GM21526 (cell line): ENCODE measurements around the gene MAD1L1.

Source experiments
- ATAC-seq: cut with Tn5 transposase; IDR thresholded peaks from one replicate; pipeline ENCODE4 v1.9.1; 2021; ENCODE audit warnings: moderate library complexity; ENCODE audit not compliant: unreplicated experiment, low FRiP score

The MAD1L1 gene

DNA sequence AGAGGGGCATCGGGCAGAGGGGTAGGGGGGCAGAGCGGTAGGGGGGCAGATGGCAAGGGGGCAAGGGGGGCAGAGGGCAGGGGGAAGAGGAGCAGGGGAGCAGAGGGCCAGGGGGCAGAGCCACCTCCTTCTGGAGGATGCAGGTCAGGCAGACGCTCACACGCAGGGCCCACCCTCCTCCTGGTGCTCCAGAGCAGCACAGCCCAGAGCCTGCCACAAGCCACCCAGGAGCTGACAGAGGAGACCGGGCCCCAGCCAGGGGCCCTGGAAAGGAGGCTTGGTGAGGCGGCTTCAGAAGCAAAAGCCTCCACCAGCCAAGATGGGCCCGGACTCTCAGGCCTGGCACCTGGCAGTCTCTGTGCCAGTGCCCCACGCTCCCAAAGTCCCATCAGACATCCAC lies 13.1 kb downstream of the MAD1L1 start:
- ATAC-seq, result no peak

DNA sequence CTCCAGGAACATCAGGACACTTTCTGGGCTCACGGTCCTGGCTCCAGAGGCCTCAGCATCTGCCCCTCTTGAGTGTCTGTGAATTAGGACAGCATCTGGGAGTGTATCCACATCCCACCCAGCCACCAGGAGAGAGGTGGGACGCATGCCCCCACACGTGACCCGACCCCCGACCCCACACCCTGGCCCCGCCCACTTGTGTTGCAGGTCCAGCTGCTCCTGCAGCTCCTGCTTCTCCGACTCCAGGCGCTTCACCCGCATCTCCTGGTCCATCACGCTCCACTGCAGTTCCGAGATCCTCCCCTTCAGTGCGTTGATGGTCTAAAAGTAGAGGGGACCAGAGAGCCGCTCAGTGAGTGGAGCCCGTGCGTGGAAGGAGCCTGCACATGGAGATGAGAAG lies 13.6 kb downstream of the MAD1L1 start:
- ATAC-seq, result no peak

DNA sequence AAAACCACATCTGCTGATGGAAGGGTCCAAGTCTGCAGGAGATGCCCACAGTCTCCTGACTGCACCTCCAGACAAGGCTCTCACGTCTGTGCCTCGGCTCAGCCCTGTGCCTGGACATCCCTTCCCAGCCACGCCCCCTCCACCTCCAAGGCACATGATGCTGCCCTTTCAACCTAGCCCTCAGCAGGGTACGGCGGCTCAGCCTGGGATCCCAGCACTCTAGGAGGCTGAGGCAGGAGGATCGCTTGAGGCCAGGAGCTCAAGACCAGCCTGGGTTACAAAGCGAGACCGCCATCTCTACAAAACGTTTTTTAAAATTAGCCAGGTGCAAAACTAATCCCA lies 14.3 kb downstream of the MAD1L1 start:
- ATAC-seq, result no peak

DNA sequence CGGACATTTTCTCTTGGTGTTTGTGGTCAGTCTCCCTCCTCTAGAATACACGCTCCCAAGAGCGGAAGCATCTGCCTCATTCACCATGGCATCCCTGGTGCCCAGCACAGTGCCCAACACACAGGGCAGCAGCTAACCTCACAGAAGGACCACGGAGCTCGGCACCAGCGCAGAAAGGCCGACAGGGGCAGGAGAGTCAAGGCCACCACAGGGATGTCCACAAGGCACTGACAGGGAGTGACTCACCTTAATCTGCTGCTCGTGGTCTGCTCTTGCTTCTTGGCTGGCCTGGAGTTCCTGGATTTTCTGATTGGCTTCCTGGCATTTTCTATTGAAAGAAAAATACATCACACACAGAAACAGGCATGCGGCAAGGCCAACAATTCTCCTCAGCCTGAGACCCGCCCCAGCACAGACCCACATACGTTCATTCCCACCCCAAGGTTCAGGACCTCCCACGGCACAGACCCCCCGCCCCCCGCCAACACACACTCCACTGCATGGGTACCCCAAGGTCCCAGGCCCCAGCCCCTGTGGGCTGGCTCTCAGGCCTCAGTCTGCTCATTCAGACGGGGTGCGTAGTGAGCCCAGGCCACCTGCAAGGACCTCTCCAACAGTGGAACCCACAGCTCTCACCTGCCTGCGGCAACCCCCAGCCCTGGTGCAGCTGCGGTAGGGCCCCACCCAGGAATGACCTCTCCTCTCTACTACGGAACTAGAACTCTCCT lies 14.9 kb downstream of the MAD1L1 start:
- ATAC-seq, result no peak

DNA sequence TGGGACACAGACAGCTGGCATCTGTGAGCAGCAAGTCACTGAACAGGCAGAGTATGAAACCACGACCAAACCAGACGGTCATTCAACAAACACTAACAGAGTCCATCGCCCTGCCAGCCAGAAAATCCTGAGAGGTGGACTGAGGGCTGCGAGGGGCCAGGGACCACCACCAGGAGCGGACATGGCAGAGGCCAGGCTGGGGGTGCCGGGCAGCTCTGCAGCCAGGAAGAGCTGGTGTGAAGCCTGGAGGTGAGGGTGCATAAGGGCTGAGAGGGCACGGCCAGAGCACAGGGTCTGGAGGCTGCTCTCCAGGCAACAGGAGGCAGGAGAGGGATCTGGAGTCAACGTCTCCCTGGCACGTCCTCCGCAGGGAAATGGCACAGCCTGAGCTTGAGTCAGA lies 15.5 kb downstream of the MAD1L1 start:
- ATAC-seq, result no peak

DNA sequence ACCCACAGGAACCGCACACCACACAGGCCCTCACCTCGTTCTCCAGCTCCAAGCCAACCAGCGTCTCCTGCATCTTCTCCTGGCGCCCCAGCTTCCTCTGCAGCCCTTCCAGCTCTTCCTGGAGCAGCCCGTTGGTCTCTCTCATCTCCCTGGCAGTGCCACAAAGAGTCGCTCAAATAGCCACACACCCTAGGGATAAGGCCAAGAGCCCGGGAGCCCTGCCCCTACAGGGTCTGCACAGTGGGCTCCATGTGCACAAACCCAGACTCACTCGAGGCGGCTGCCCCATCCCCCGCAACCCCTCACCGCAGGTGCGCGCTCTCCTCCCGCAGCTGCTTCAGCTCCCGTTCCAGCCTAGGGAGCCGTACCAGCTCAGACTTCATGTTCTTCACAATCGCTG lies 16.9 kb downstream of the MAD1L1 start:
- no peak for ATAC-seq

DNA sequence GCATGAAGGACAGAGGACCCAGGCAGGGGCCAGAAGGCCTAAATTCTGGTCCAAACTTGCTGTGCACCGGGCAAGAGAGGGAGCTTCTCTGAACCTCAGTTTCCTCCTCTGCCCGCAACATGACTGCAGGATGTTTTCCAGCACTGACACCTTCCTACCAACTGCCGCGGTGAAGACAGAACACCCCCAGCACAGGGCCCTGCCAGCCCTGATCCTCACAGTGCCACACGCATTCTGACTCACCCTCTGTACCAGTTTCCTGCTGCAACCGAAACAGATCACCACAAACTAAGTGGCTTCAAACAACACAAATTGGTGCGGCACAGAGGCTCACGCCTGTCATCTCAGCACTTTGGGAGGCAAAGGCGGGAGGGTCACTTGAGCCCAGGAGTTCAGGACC lies 18.1 kb downstream of the MAD1L1 start:
- no peak for ATAC-seq

DNA sequence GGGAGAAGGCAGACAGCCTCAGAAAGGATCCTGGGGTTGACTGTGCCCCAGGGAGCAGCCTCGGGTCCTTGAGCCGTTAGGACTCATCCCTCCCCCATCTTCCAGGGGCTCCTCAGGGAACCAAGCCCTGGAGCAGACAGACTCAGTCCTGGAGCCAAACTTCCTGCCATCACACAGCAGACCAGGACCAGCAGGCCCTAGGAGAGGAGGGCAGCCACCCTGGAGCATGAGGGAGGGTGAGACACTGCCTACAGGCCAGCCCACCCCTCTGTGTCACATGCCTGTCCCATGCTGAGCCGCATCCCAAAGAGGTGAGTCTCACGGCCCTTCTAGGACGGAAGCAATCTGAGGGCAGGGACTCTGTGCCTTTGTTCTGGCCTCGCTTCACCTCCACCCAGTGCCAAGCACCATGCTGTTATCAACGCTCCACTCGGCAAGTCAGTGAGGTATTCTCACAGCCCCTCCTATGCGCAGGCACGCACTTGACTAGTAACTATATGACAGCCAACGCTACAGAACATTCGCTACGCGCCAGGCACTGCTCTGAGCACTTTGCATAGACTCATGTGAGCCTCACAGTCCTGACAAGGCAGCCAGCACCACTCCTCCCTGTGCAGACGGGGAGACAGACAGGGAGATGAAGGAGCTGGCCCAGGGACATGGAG lies 19.1 kb downstream of the MAD1L1 start:
- no peak for ATAC-seq

DNA sequence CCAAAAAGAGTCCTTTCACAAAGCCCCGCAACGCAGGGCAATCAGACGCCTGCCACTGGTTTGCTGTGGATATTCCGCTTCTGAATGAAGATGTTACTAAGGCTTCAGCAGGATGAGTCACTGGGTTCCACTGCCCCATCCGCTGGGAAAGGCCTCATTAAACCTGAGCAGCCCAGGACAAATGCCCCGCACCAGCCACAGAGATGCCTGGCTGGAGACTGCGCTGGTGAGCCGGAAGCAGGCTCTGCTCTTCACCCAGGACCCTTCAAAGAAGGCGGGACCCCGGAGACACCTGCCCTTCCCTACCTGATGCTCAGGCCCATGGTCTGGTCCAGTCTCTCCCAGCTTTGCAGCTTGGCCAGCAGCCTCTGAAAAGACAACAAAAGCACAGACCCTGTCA lies 19.8 kb downstream of the MAD1L1 start:
- no peak for ATAC-seq

DNA sequence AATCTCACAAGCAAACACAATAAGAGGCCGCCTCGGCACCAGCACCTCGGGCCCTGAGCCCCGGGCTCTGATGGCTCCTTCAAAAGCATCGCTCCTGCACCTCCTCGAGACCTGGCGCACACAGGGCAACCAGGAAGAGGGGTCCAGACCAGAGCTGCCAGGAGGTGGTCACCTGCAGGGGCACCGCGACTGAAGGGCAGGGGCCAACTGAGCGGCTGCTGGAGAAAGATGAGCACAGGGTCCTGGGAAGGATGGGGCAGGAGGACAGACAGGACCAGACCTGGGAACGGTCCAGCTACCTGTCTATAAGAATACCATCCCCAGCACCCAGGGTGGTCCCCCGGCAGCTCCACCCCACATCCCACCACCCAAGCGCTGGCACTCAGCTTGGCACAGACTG lies 20.8 kb downstream of the MAD1L1 start:
- no peak for ATAC-seq

DNA sequence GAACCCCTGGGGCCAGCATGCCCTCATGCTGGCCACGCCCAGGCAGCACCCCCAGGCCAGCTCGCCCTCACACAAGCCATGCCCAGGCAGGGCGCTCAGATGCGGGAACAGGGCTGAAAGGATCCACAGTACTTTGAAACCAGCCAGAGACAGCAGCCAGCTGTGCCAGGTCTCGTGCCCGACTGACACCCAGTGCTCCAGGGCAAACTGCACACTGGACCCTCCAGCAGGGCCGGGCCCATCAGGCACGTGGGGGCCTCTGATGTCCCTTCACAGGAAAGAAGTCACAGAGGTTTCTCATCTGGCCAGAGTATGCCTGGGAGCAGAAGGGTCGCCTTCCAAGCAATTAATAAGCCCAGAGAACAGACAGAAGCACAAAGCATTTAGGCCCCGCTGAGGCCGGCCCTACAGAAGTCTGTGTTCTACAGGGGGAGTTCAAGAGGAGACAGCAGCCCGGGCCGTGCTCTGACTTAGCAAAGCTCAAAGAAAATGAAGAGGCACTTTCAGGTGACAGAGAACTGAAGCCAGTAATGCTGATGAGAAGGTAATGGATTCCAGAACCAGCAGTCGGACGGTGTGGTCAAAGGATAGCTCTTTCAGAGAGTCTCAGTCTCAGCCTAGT lies 21.4 kb downstream of the MAD1L1 start:
- ATAC-seq, result no peak

DNA sequence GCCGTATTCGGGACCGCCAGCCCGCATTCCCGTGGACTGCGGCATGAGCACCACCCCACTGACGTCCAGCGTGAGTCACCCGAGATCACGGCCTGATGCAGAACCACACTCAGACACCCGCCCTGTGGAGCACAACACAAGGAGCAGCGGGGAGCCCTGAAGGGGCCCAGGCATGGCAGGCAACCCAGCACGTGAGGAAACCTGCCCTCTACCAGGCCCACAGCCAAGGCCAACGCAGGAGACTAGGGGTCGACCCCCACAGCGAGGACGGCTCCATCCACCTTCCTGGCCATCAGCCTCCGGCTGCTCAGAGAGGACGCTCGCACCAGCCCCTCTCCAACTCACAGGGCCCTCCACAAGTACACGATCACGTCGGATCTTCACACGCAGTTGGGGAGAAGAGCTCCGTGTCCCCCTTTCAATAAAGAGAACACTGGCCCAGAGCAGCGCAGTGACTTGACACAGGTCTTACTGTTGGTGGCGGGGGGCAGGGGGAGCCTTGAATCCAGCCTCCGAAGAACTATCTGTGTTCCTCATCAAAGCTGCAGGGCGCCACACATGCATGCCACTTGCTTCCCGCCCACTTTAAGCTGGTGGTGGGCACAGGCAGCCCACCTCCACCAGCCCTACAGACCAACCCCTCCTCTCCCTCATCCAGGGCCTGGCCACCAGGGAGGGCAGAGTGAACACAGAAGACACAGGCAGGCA lies 22.0 kb downstream of the MAD1L1 start:
- no peak for ATAC-seq

DNA sequence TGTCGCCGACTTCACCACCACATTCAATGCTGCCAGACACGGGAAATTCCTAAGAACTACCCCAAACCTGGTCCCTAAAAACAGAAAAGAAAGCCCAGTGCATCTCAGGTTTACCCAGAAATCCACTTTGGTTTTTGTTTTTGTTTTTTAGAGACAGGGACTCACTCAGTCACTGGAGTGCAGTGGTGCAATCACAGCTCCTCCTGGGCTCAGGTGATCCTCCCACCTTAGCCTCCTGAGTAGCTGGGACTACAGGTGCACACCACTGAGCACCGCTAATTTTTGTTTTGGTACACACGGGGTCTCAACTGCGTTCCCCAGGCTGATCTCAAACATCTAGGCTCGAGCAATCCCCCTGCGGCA lies 22.8 kb downstream of the MAD1L1 start:
- no peak for ATAC-seq

DNA sequence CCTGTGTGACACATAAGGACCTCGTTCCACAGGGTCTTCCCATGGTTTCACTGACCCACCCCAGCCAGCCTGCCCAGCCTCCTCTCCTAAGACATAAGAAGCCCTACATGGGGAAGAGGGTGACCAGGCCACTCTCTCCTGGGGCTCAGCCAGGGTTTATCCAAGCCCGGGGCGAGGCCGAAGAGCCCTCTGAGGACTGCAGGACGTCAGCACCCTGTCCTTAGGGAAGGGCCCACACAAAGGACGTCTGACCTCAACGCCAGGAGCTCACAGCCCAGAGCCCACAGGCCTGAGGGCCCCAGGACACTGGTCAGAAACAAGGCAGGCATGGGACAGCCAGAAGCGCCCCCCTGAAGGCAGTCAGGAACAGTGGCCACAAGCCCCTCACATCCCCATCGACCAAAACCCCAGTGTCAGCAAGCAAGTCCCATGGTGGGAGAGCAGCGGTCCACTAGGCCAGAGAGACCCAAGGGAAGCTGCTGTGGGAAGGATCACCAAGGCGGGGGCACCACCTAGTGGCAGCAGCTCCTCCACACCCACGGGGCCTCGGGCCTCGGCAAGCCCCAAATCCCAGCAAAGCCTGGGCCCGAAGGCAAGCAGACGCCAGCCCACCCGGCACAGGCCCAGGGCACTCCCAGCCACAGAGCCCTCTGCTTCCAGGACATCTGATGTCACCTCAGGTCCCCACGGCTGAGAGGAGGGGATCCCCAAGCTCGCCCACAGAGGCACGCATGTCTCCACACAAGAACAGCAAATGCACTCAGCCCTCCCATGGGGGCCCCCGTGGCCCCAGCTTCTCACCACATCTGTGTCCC lies 23.4 kb downstream of the MAD1L1 start:
- ATAC-seq, result no peak

DNA sequence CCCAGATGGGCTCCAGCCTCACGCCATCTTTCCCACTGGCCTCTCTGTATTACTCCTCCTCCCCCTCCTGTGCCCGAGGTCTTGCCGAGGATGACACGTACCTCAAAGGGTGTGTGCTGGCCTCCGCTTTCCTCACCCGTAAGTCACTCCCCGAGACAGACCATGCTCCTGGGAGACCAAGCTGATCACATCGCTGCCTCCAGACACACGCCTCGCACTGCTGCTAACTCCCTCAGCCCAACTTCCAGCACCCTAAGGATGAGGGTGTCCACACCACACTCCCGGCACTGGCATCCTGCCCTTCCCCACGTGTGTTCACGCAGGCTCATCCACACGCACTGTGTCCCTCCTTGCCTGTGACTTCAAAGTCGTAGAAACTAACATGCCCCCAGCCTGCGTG lies 24.0 kb downstream of the MAD1L1 start:
- ATAC-seq, result no peak

DNA sequence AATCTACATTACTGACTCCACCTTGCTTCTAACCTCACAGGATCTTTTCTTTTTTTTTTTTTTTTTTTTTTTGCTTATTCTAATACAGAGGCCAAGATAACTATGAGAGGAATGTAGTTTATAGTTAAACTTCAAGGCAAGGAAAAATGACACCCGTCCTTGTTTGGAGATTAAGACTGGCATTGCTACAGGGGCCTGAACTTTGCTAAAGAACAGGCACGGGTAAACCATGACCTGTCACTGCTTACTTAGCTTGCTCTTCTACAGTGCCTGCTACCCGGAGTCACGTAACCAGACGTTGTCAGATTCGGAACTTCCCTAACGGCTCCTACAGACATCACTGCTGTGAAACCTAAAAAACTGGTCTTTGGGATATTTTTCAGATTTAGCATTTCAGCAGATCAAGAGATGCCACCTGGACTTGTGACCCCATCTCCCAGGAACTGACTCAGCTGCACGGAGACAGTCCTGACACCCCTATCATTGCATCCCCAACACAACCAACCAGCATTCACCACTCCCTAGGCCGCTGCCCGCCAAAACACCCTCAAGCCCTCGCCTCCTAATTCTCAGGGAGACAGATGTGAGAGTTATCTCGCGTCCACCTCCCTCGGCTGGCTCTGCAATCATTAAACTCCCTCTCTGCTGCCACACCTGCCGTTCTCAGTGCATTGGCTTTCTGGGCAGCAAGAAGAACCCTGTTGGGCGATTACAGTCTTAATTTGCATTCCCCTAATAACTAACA lies 27.5 kb downstream of the MAD1L1 start:
- ATAC-seq, result no peak

DNA sequence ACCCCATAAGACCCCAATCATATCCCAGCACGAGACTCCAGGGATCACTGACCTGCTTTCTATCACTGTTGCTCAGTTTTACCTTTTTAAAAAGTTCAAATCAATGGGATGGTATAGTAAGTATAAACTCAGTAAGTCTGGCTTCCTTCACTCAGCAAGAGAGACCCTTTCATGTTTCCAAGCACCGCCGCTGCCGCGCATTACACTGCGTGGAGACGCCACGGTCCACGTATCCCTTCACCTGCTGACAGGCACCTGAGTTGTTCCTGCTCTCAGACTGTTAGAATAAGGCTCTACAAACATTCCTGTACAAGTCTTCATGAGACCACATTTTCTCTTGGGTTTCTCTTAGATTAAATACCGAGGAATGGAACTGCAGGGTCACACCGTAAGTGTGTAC lies 28.3 kb downstream of the MAD1L1 start:
- ATAC-seq, result no peak

DNA sequence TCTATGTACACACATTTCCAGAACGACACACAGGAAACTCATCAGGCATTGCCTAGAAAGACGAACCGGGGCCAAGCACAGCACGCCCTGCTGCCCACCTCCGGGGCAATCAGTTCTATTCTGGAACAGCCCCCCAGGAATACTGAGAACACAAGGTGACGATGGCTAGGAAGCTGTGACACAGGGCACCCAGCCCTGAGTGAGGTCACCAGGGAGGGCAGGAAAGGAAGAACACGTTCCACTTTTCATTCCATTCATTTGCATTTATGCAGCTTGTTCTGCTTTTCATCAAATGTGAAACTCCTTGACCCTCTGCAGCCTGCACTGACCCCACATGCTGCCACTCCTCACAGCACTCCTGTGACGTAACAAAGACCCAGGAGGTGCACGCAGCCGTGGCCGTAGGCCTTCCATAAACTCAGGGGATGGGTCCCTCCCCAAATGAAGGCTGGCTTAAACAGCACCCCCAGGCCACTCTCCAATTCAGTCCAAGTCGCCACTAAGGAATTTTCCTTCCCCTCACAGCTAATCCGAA lies 28.9 kb downstream of the MAD1L1 start:
- ATAC-seq, result no peak

DNA sequence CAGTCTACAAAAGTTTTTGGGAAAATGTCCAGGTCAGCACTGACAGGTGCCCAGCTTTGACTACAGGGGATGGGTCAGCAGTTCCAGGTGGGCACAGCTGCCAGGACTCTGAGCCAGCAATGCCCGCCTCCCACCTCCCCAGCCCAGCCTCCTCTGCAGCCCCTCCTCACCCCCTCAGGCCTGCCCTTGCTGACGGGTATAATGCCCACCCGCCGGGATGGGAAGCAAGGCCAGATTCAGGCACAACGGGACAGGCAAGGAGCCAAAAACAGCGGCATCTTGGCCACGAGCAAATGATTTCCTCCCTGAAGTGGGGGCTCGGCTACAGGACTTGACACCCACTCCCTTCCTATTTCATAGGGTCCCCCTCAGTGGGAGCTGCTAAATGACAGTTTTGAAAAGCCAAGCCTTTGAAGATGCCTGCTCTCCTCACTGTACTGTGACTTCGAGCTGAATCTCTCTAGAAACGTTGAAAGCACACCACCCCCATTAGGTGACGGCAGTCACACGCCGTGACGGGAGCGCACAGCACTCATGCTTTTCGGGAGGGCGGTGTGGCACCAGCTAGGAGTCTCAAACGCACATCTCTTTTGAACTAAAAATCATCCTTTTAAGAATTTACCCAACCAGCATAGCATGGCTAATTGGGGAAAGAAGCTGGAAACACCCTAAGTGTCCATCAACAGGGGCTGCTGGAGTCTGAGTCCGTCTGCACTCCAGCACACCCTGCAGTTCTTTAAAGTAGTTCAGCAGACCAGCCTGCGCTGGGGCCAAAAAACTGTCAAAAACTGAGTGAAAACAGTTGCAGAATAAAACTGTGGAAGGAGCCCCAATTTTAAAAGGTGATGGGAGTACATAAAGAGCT lies 29.6 kb downstream of the MAD1L1 start:
- ATAC-seq, result no peak
